Erythroblast (primary cell): ENCODE data around the gene MYH6.

Experiments used
- DNase-seq, 2 experiments: peaks; one replicate each; lab custom pipeline; 2025; lab: John Stamatoyannopoulos, UW
- GATA1 ChIP-seq: IDR thresholded peaks from 2 replicates; pipeline ENCODE4 v1.6.1; 2011; ENCODE audit warnings: low read depth, mild to moderate bottlenecking, control low read depth, low read length, moderate library complexity
- POLR2A ChIP-seq: IDR thresholded peaks from 2 replicates; pipeline ENCODE4 v1.6.1; 2011; ENCODE audit warnings: mild to moderate bottlenecking, low read length

MYH6 gene

DNA sequence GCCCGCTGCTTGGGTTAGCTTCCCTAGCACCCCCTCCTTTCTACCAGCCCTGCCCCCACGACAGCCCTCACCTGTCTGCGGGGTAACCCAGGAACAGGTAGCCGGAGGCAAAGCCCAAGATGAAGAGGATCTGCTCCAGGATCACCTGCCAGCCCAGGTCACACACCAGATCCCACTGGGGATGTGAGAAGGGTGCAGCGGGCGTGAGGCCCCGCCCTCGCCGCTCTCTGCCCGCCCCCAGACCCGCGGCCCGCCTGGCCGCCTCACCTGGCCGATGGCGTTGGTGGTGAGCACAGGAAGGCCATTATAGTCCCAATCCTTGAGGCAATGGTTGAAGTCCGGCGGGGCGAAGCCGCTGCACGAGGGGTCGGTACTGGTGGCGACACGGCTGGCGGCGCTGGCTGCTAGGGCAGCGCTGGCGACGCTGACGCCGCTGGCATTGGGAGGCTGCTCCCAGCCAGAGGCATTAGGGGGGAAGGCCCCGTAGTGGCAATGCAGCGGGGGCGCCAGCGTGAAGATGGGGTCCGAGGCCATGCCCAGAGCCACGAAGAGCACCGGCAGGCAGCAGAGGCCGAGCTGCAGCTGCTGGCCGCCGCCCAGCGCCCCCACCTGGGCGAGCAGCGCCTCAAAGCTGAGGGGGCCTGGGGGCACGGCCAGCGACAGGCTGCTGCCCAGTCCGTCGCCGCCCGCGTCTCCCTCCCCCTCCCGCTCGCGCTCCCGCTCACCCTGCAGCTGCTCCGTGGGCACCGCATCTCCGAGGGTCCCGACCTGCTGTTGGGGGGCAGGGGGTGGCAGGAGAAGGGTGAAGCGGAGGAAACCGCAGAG lies 56.2 kb downstream of the MYH6 start:
- no peak for DNase-seq
- TF ChIP-seq POLR2A, result no peak
- TF ChIP-seq GATA1, result no peak

DNA sequence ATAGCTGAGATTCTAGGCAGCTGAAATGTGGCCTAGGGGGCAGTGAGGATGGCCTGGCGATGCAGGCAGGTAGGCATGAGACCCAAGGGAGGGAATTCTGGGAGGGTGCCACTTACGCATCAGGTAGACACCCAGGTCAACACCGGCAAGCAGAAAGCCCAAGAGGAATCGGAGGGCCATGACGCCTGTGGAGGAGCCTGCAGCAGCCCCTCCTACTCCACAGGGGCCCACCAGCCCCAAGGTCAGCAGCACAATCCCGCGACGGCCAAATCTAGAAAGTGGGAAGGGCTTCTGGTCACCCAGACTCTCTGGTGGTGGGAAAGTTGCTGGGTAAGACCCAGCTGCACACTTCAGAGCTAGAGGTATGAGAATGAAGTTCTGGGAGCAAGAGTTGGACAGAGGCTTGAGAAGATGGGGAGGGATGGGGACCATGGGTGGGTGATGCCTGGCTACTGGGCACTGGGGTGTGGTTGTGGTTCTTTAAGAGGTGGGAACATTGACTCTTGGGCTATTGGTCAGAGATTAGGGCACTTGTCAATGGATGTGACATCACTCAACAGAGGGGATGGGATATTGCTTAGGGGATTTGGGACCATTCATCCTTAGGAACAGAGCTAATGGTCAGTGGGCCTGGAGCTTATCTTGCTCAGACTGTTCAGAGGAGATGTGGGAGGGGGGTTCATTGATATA lies 58.8 kb downstream of the MYH6 start:
- TF ChIP-seq GATA1, result no peak
- no peak for TF ChIP-seq POLR2A
- no peak for DNase-seq

DNA sequence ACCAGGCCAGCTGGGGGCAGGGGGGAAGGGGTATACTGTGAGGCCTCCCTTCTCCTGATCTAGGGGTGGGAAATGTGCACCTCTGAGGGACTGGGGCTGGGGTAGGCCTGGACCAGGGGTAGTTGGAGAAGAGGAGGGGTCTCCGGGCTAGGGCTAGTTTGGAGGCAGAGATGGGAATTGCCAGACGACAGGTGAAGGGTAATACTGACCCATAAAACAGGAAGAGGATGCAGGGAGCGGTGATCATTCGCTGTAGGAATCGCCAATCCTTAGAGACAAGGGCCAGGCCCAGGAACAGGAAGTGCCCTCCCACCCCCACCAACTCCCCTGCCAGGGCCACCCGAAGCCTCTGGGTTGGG lies 59.8 kb downstream of the MYH6 start:
- TF ChIP-seq GATA1 (no peak), POLR2A (no peak)
- DNase-seq, result no peak

DNA sequence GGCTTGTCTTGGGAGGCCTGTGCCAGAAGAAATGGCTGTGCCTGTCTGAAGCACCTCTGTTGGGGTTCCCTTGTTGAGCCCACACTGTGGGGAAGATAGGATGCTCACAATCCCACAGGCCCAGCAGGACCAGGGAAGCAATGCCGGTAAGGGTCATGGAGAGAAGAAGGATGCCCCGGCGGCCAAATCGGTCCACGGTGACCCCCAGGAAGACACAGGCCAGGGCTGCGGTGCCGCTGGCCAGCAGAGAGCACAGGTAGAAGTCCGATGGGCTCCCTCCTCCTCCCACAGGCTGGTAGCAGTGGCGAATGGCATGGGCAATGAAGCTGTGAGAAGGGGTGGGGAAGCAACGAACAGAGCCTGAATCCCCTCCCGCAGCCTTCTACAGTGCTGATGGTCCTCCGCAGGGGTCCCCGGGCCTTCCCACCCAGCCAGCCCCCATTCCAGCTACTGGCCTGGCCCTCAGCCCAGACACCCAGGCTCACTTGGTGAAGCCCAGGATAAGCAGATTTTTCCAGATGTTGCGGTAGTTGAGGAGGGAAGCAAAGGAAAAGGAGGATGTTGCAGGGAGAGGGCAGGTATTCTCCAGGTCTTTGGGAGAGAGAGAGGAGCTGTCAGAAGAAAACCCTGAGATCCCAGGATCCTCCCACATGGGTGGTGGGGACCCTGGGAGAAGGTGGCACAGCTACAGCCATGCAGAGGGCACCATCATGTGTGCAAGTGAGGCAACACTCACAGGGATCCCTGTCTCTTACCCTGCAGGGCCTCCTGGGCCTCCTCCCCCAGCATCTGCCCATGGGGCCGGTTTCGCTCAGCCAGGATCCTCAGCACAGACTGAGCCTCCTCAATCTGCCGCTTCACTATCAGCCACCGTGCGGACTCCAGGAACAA lies 60.4 kb downstream of the MYH6 start:
- no peak for DNase-seq
- TF ChIP-seq GATA1, result no peak
- TF ChIP-seq POLR2A, result no peak

DNA sequence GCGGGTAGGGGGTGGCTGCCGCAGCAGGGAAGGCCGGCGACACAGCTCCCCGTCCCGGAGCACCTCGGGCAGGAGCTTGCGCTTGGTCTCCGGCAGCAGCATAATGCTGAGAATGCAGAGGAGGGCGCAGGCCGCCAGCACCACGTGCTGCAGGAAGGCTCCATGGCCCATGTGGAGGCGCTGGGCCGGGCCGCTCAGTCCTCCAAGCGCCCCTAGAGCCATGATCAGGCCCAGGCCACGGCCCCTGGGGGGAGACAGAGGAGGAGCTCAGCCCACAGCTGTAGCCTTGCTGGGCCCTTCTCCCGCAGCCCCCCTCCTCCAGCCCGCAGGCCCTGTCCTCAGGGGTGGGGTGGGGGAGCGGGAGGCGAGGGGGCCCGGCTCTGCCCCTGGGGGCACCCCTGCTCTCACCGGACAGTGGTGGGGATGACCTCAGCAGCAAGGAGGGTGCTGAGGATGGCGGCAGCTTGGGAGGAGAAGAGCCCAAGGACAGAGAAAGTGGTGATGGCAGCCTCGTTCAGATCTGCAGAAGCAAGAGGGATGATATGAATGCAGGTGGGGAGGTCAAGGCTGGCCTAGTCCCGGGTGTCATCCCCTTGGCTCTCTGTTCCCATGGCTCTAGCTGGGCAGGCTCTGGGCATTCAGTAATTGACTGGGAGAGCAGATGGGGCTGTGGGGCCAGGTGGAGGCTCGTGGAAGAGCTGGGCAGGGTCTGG lies 61.2 kb downstream of the MYH6 start:
- DNase-seq, result no peak
- TF ChIP-seq POLR2A, result no peak
- TF ChIP-seq GATA1, result no peak

DNA sequence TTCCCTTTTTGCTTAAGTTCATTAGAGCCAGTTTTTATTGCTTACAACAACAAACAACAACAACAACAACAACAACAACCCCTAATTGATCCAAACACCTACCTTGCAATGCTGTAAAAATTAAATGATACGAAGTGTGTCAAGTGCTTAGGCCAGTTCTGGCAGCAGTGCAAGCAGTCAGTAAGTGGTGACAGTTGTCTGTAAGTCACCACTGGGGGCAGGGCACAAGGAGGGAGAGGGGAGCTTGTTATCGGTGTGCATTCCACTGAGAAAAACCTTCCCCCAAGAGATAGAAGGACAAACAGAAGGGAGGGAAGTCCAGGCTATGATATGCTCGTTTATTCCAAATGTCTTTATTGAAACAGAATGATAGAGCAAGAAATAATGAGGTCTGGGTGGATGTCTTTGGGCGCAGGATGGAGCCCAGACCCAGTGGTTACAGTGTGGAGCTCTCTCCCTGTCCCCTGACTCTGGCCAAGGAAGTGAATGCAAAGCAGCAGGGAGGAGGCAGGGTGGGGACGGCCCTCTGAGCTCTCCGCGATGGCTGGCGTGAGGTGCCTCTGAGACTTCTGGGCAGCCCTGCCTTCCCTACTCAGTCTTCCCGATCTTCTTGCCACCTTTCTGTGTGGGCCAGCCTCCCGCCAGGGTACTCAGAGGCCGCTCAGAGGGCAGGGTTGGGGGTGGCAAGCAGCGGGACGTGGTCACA lies 61.9 kb downstream of the MYH6 start:
- no peak for TF ChIP-seq GATA1
- TF ChIP-seq POLR2A, result no peak
- DNase-seq, result peak; percentile 7 to 29

DNA sequence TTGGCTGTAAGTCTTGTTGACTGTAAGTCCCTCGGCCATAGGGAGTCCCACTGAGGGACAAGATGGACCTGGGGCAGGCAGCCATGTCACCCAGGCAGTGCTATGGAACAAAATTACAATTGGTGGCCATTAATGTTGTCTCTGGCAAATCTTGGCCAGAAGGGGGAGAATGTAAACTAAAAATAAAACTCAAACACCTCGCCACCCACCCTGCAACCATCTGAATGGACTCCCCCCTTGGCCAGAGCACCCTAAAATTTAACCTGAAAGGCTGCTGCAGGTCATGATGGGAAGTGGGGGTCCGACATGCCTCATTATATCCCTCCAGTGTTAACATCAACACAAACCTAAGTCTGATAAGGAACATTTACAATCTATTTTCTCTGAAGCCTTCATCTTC lies 63.6 kb downstream of the MYH6 start:
- TF ChIP-seq GATA1 (no peak), POLR2A (no peak)
- no peak for DNase-seq

DNA sequence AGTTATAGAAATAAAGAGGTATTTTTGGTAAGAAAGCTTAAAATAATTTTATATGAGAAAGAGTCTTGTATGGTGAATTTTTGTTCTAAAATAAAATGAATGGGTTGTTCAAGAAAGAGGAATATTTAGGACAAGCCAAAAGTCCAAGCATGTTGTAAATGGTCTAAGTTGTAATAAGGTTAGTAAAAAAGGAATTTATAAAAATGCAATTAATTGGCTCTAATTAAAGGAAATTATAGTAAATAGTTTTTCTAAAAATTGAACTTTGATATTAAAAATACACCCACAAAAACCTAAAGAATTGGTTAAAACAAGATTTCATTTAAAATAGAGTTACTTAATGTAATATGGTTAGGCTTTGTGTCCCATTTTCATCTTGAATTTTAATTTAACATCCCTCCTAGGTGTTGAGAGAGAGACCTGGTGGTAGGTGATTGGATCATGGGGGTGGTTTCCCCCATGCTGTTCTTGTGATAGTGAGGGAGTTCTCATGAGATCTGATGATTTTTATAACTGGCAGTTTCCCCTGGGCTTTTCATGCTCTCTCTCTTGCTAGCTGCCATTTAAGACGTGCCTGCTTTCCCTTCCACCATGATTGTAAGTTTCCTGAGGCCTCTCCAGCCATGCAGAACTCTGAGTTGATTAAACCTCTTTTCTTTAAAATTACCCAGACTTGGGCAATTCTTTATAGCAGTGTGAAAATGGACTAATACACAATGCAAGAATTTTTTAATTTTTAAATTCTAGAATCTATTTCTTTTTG lies 68.4 kb downstream of the MYH6 start:
- no peak for TF ChIP-seq POLR2A
- no peak for TF ChIP-seq GATA1
- no peak for DNase-seq

DNA sequence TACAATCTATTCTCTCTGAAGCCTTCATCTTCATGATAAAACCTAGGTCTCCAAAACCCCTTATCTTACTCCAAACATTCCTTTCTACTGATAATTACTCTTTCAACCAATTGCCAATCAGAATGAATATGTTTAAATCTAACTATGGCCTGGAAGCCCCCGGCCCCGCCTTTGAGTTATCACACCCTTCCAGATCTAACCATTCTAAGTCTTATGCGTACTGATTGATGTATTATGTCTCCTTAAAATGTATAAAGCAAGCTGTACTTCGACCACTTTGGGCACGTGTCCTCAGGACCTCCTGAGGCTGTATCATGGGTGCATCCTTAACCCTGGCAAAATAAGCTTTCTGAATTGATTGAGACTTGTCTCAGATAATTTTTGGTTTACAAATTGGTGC lies 72.5 kb downstream of the MYH6 start:
- peak in 1 of 2 experiments; percentile 20 for DNase-seq
- no peak for TF ChIP-seq POLR2A
- TF ChIP-seq GATA1, result no peak
